GM12878 (cell line): ENCODE data around the gene PTGFRN.

Experiments used
- CREM ChIP-seq: IDR thresholded peaks from 2 replicates; pipeline ENCODE4 v1.6.1; 2014; ENCODE audit warnings: antibody characterized with exemption, low read depth
- CTCF ChIP-seq, 3 experiments: IDR thresholded peaks in 2 of 3; conservative IDR thresholded peaks in 1 of 3; 2 replicates each; pipeline ENCODE4 v1.5.1; 2011; ENCODE audit warnings: low read depth in 3 of 3, low read length in 3 of 3, mild to moderate bottlenecking in 3 of 3, control low read depth in 2 of 3, moderate library complexity in 2 of 3, inconsistent platforms in 1 of 3, mixed read lengths in 1 of 3; ENCODE audit not compliant: control insufficient read depth in 2 of 3, insufficient read depth in 1 of 3; ENCODE audit errors: extremely low read depth in 1 of 3
- E4F1 ChIP-seq: fragments of 450-650 bp; IDR thresholded peaks from 2 replicates; pipeline ENCODE4 v1.6.1; 2018; ENCODE audit warnings: borderline replicate concordance, mild to moderate bottlenecking; ENCODE audit not compliant: partially characterized antibody
- NFYB ChIP-seq: IDR thresholded peaks from 2 replicates; pipeline ENCODE4 v1.6.1; 2011; ENCODE audit warnings: low read depth, mild to moderate bottlenecking, low read length, improper control_type of control experiment, moderate library complexity; ENCODE audit not compliant: insufficient read depth
- TARDBP ChIP-seq: IDR thresholded peaks from 2 replicates; pipeline ENCODE4 v1.6.1; 2016; ENCODE audit warnings: borderline replicate concordance

- TF ChIP-seq TARDBP (no peak), E4F1 (no peak), CREM (no peak), NFYB (no peak), CTCF (IDR thresholded peaks at IDR 0.05 in 2 of 3, conservative IDR thresholded peaks at IDR 0.05 in 1 of 3; ENCODE audit: control insufficient read depth in 2 of 3, extremely low read depth in 1 of 3, insufficient read depth in 1 of 3, low read depth in 3 of 3, low read length in 3 of 3) (no peak)
These were observed 81.6 kb downstream of the PTGFRN start for GRCh38 chr1:116991171-116991845.
